ENCODE results near the gene MSL3B.

The MSL3B gene

GRCh38 chr2:233844836-233845235 lies 23.4 kb downstream of the MSL3B start:
- Histone ChIP-seq H3K9me3 (ENCODE audit: control insufficient read depth in 1 of 2, insufficient read depth in 1 of 2, low read depth in 1 of 2, low read length in 2 of 2) (no peaks in the 10 kb centered on the region), H3K79me2 (ENCODE audit: insufficient read depth, low read length) (peaks cover 99% of the 10 kb centered on the region), H3K4me2 (ENCODE audit: low read length) (no peak overlapping the region), H2AFZ (ENCODE audit: low read depth, low read length, poor library complexity, severe bottlenecking) (no peak overlapping the region), H3K4me1 (ENCODE audit: control insufficient read depth in 1 of 2, insufficient read depth in 2 of 2, low read length in 2 of 2) (no peaks in the 10 kb centered on the region), H4K20me1 (ENCODE audit: insufficient read depth) (peaks cover 18% of the 10 kb centered on the region; the same call in 1 of the 2 replicates), H3K4me3 (replicated peaks in 1 of 2; ENCODE audit: low read depth in 1 of 2, low read length in 2 of 2) (no peak overlapping the region), H3K36me3 (ENCODE audit: control insufficient read depth in 1 of 2, insufficient read depth in 2 of 2, low read length in 2 of 2) (peaks cover 86 to 97% of the 10 kb centered on the region in 2 experiments), H3K27me3 (ENCODE audit: insufficient read depth, low read length) (no peaks in the 10 kb centered on the region), H3K9me2 (ENCODE audit: insufficient read depth) (no peaks in the 10 kb centered on the region), H3K9ac (ENCODE audit: low read length) (no peak overlapping the region), H3K27ac (ENCODE audit: low read depth, low read length) (no peak overlapping the region)
- no peak for DNase-seq (ENCODE audit: low read depth, low spot score)
- BruUV-seq (replicated peaks) = no TSS peak
- no peak for ATAC-seq
- ChIA-PET POLR2A (no interaction called here), RAD21 (ENCODE audit: low non-redundant PET in 1 of 2, low total read pairs in 2 of 2, uncharacterized antibody in 2 of 2, unreplicated experiment in 2 of 2) (no interaction called here), CTCF (no interaction called here)
- intact Hi-C loops (cut with micrococcal nuclease) = no loop called here
- no peak for TF ChIP-seq POLR2A (IDR thresholded peaks at IDR 0.05; ENCODE audit: borderline replicate concordance, extremely low read depth, insufficient read depth, insufficient read length)
- TF ChIP-seq ZFX (IDR thresholded peaks at IDR 0.05) = no peak
- no peak for TF ChIP-seq CBX3 (IDR thresholded peaks at IDR 0.05; ENCODE audit: low read depth)
- TF ChIP-seq YY1 (IDR thresholded peaks at IDR 0.05; ENCODE audit: extremely low read depth, insufficient replicate concordance, low read depth, low read length) = no peak
- no peak for TF ChIP-seq JUND (IDR thresholded peaks at IDR 0.05)
- no peak for TF ChIP-seq CTCF (IDR thresholded peaks at IDR 0.05 in 2 of 3, conservative IDR thresholded peaks at IDR 0.05 in 1 of 3; ENCODE audit: borderline replicate concordance in 1 of 3, insufficient read depth in 1 of 3, low read depth in 2 of 3, low read length in 2 of 3)
- no peak for TF ChIP-seq ELF1 (IDR thresholded peaks at IDR 0.05; ENCODE audit: borderline replicate concordance, low read depth)
- TF ChIP-seq ATF3 (IDR thresholded peaks at IDR 0.05) = no peak
- TF ChIP-seq SRF (IDR thresholded peaks at IDR 0.05; ENCODE audit: low read depth) = no peak
- TF ChIP-seq REST (IDR thresholded peaks at IDR 0.05; ENCODE audit: low read depth) = no peak
- no peak for TF ChIP-seq ZBTB33 (IDR thresholded peaks at IDR 0.05; ENCODE audit: extremely low read depth, insufficient replicate concordance, low read length)
- no peak for TF ChIP-seq SP1 (IDR thresholded peaks at IDR 0.05; ENCODE audit: low read depth)
- TF ChIP-seq POLR2AphosphoS5 (IDR thresholded peaks at IDR 0.05; ENCODE audit: low read depth, low read length) = no peak
- TF ChIP-seq ZNF274 (IDR thresholded peaks at IDR 0.05; ENCODE audit: low read depth, low read length) = no peak

Data from HCT116 (cell line).